Anterior cingulate cortex (tissue), 58 donors: ENCODE measurements around the gene PINK1.

ENCODE experiments used
- DNase-seq, 58 donors: peaks; one replicate each; lab custom pipeline; 2025; lab: John Stamatoyannopoulos, UW

PINK1 gene

DNA sequence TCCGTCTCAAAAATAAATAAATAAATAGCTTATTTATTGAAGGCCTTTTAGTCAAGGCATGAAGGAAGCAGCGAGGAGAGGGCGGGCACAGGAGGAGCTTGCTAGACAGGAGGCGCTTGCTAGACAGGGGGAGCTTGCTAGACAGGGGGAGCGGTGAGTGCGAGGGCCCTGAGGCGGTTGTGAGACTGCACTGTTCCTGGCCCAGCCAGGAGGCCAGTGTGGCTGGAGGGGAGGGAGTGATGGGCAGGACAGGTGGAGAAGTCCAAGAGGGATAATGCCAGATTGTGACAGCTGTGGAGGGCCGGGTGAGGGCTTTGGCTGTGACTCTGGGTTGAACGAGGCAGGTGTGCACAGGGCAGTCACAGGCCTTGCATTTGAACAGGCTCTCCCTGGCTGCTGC, 66.3 kb downstream of the PINK1 start:
- no peak for DNase-seq

DNA sequence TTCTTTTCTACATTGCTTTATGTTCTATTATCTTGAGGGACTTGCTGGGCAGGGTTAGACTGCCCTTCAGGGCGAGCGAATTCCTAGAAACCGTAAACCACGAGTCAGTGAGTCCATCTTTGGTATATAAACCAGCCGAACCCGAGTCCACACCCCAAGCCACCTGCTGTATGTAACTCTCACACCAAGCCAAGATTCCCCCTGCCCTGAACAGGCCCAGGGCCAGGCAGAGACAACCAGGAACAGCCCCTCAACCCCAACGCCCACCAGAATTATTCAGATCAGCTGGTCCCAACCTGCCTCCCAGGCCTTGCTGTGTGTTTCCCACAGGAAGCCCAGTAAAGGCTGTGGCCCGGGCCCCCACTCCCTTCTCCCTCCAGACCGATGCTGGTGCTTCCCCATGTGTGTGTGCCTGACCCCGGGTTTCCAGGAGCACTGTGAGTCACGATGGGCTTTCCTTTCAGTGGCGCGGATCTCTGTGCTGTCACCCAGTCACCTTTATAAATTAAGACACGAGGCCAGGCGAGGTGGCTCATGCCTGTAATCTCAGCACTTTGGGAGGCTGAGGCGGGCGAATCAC, 67.5 kb downstream of the PINK1 start:
- DNase-seq: no peak
